Type B pancreatic cell (in vitro differentiated cells): ENCODE measurements around the gene SPTA1. TPM values are rescaled to one million over a fixed set of nuclear protein-coding genes. Genes with fewer than 3 reads are reported as not detected.

ENCODE experiments used
- DNase-seq: peaks from one replicate; pipeline ENCODE4 v3.0.0; 2021; ENCODE audit warnings: mixed read lengths; ENCODE audit not compliant: unreplicated experiment; ENCODE audit errors: extremely low spot score
- H3K27ac Mint-ChIP-seq: 2 replicates; pipeline ENCODE4 v1.8.0; 2021; ENCODE audit warnings: mild to moderate bottlenecking, mixed read lengths
- H3K27me3 Mint-ChIP-seq: 2 replicates; pipeline ENCODE4 v1.8.0; 2021; ENCODE audit warnings: mixed read lengths
- H3K36me3 Mint-ChIP-seq: 2 replicates; pipeline ENCODE4 v1.8.0; 2021; ENCODE audit warnings: mixed read lengths
- H3K4me1 Mint-ChIP-seq: one replicate; pipeline ENCODE4 v1.8.0; 2021; ENCODE audit warnings: mixed read lengths; ENCODE audit not compliant: unreplicated experiment
- H3K4me3 Mint-ChIP-seq: 2 replicates; pipeline ENCODE4 v1.8.0; 2021; ENCODE audit warnings: mild to moderate bottlenecking, mixed read lengths
- H3K9me3 Mint-ChIP-seq: 2 replicates; pipeline ENCODE4 v1.8.0; 2021; ENCODE audit warnings: mixed read lengths
- long read RNA-seq: library from polyadenylated mRNA; unstranded; transcript quantifications from one replicate; pipeline ENCODE4 v2.0.0, GENCODE V29; 2020
- total RNA-seq: library from RNA; stranded (reverse); gene quantifications from 2 replicates; pipeline ENCODE4 v1.2.1, GENCODE V29; 2021; ENCODE audit warnings: low replicate concordance
- TF ChIP-seq, protein P1 (sequence below): fragments of 200-600 bp; sonication (generic); conservative IDR thresholded peaks from 2 replicates; pipeline ENCODE4 v1.5.0; 2021; ENCODE audit warnings: antibody characterized with exemption, mild to moderate bottlenecking

SPTA1 gene
- 0.21 and 0.68 TPM in 2 replicates for total RNA-seq
- long read RNA-seq, partial matches to known transcripts = 1 of 1 reads
- long read RNA-seq, other reads (novel, unspliced or antisense) = 0 of 1 reads

DNA sequence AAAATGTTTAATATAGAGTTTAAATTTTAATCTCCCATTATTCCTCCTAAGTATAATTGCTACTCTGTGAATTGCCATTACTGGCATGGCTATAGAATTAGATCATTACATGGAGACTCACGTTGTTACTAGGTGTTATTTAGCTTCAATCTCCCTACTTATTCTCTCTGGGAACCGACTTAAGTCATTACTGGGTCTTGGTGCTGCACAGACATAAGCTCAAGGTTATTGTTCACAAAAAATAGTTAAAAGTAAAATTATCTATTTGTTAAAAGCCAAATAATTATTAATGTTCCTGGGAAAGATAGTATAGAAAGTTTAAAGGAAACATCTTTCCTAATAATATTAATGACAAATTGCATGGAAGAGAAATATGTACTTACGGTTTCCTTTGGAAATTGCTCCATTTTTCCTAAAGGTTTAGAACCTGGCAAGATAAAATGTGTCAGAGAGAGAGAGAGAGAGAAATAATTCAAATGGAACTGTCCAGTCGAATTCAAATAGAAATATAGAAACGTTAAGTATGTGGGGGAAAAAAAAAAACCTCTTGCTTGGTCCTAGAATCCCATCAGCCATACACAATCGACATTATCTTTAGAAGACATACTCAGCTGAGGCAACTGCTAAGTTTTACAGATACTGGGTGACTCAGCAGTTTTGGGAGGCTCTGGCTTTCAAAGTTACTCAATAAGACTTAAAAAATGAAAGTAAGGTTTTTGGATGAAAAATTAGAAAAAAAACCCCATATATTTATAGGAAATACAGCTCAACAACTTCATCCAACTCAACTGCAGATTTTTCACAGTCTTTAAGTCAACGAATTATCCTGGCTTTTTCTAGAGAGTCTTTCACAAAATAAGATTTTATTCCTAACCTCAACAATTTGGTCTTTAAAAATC is at the start of gene SPTA1:
Gene SPTA1 (minus strand): TSS at position 605 of the 899 bp plus-strand sequence. CDS start 198 bp downstream, at position 407.
- Mint-ChIP-seq H3K4me3 (no peak within 1 kb of the TSS), H3K4me1 (no peaks in the 10 kb centered on the region), H3K9me3 (no peaks in the 10 kb centered on the region), H3K27ac (no peak within 1 kb of the TSS), H3K36me3 (no peaks in the 10 kb centered on the region), H3K27me3 (peaks cover 6% of the 10 kb centered on the region)
- TF ChIP-seq, protein P1, sequence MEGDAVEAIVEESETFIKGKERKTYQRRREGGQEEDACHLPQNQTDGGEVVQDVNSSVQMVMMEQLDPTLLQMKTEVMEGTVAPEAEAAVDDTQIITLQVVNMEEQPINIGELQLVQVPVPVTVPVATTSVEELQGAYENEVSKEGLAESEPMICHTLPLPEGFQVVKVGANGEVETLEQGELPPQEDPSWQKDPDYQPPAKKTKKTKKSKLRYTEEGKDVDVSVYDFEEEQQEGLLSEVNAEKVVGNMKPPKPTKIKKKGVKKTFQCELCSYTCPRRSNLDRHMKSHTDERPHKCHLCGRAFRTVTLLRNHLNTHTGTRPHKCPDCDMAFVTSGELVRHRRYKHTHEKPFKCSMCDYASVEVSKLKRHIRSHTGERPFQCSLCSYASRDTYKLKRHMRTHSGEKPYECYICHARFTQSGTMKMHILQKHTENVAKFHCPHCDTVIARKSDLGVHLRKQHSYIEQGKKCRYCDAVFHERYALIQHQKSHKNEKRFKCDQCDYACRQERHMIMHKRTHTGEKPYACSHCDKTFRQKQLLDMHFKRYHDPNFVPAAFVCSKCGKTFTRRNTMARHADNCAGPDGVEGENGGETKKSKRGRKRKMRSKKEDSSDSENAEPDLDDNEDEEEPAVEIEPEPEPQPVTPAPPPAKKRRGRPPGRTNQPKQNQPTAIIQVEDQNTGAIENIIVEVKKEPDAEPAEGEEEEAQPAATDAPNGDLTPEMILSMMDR = no peak
- no peak for DNase-seq

DNA sequence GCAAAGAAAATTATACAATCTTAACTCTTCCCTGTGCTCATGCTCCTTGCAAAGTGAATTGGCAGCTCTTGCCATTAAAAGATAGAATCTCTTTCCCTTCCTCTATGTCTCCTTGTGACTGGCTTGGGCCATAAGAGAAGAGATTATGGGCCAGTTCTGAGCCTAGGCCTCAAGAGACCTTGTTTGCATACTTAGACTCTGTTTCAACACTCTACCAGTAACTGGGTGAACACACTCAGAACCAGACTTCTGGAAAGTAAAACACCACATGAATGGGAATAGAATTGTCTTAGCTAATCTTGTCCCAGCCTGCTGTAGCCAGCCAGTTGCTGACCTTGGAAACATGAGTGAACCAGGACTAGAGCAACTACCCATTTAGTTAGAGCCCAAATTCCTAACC is 49.3 kb upstream of the SPTA1 start:
- no peak overlapping the region for H3K27ac Mint-ChIP-seq
- no peaks in the 10 kb centered on the region for H3K36me3 Mint-ChIP-seq
- peaks cover 6% of the 10 kb centered on the region for H3K27me3 Mint-ChIP-seq
- H3K9me3 Mint-ChIP-seq = no peaks in the 10 kb centered on the region
- H3K4me3 Mint-ChIP-seq = no peak overlapping the region
- TF ChIP-seq, protein P1 = no peak
- DNase-seq = no peak
- H3K4me1 Mint-ChIP-seq = no peaks in the 10 kb centered on the region

DNA sequence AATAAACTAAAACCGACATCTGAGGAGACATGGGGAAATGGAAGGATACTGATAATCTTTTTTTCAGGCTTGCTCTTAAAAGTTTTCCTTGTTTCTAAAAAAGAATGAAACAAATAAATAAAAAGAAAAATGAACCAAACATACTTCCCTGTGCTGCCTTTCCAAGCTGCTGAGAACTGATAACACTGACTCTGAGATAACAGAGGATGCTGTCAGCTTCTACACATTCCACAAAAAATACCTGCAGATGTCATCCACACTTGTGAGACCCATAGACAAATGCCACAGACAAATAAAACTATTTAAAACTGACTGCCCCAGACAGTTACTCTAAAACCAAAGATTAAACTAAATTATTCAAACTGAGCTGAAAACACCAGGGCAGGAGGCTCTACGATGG is 46.0 kb upstream of the SPTA1 start:
- Mint-ChIP-seq H3K4me3 (no peak overlapping the region), H3K27me3 (no peaks in the 10 kb centered on the region), H3K4me1 (no peaks in the 10 kb centered on the region), H3K27ac (no peak overlapping the region), H3K36me3 (no peaks in the 10 kb centered on the region), H3K9me3 (no peaks in the 10 kb centered on the region)
- DNase-seq = no peak
- TF ChIP-seq, protein P1 = no peak

DNA sequence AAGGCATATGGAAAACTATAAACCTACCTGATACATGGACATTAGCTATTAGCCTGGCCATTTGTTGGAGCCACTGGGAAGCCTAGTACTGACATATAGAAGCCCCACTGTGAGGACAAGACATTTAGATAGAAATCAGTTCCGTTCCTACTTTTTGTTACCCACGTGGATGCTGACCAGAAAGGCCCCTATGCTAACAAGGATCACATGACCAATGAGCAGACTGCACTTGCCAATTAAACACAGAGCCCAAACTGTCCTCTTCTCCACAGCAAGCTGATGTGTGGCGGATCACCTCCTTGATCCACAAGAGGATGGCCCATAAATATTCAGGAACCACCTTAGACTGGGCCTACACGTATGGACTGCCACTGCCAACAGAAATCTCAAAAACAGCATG is 45.2 kb upstream of the SPTA1 start:
- no peak for DNase-seq
- H3K27ac Mint-ChIP-seq = no peak overlapping the region
- TF ChIP-seq, protein P1 = no peak
- H3K36me3 Mint-ChIP-seq = no peaks in the 10 kb centered on the region
- H3K4me1 Mint-ChIP-seq = no peaks in the 10 kb centered on the region
- no peaks in the 10 kb centered on the region for H3K9me3 Mint-ChIP-seq
- no peak overlapping the region for H3K4me3 Mint-ChIP-seq
- H3K27me3 Mint-ChIP-seq = no peaks in the 10 kb centered on the region

DNA sequence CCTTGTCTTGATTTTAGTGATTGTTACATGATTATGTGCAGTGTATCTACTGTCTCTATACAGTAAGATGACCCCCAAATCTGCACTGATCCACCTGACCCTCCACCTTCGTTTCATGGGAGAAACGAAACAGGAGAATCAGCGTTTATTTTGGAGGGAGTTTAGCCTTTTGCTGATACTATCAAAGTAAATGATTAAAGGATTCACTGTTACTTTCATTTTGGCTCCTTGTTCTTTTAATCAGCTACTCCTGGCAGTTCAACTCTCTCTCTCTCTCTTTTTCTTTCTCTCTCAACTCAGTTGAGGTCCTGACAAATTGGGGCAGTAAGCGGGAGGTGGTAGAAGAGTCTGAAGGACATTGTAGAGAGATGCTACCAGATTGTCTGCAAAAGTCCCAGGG is 43.9 kb upstream of the SPTA1 start:
- DNase-seq = no peak
- TF ChIP-seq, protein P1 = no peak
- H3K4me3 Mint-ChIP-seq = no peak overlapping the region
- H3K27ac Mint-ChIP-seq = no peak overlapping the region
- H3K36me3 Mint-ChIP-seq = no peaks in the 10 kb centered on the region
- H3K4me1 Mint-ChIP-seq = no peaks in the 10 kb centered on the region
- H3K27me3 Mint-ChIP-seq = no peaks in the 10 kb centered on the region
- no peaks in the 10 kb centered on the region for H3K9me3 Mint-ChIP-seq
